Femur (tissue), 1 donor: ENCODE measurements around the gene MIEF2.
"Not testable (repeated sequence)": the region's sequence is repeated elsewhere in the genome, so short reads cannot be mapped to it uniquely, and the experiment has no call there.

ENCODE experiments used
- DNase-seq: peaks from one replicate; pipeline ENCODE4 v3.0.0-alpha.2; 2017

The MIEF2 gene

DNA sequence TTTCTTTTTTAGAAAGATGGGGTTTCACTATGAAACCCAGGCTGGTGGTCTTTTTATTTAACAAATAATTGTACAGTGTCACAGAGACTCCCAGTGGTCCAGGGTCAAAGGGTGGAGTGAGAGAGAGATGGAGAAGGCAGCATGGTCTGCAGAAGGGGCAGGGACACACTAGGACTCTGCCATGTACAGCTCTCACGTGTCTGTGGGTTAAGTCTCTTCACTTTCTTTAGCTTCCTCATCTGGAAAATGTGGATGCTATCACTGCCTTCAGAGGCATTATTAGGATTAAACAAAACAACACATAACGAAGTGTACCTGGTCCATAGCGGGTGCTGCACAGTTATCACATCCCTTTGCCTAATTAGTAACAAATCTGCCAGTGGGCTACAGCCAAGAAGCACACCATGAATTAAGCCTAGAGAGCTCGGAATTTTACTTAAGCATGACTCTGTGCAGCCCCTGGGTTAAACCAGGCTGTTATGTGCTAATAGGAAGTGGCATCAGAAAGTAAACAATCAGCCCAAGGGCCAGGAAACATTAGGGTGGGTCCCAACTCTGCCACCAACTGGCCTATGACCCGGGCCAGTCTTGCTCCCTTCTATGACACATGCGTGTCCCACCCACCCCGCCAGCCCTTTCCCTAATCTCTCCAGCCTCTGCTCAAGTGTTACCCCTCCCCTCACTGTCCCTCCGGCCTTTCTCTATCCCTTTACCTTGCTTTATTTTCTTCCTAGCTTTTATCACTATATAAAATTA is 40.4 kb downstream of the MIEF2 start:
- no peak for DNase-seq

GRCh38 chr17:18303206-18303605 is 42.7 kb downstream of the MIEF2 start:
- not testable (repeated sequence) for DNase-seq

GRCh38 chr17:18309202-18309601 is 48.7 kb downstream of the MIEF2 start:
- DNase-seq, result no peak

DNA sequence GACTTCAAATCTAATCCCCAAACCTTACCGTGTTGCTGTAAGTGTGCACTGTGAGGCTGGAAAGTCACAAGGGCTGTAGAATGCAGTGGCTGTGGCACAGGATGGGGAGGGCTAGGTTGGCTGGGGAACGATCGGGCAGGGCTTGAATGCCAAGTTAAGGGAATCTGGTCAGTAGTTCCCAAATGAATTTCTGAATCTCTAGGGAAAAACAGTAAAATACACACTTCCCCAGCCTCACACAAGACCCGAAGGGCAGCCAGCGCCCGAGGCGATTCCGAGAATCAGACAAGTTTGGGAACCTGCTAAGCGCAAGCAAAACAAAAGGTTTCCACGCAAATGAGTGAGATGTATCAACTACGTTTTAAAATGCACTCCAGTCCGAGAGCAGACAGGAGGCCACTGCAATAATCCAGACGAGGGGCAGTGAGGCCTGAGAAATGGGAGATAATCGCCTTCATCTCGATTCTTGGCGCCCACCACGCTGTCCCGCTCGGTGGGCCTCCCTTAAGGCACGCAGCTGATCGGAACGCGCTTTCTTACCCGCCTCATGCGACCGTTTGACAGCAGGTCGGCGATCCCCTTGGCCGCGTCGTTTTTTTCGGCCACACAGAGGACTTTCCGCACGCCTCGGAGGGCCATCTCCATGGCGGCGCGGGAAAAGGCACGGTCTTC is 53.7 kb downstream of the MIEF2 start:
- DNase-seq, result no peak

- DNase-seq, result peak; percentile 99
Measured at GRCh38 chr17:18314731-18315561, 54.5 kb downstream of the MIEF2 start, which contains the start of the genes SMCR8 and TOP3A. SMCR8 (plus strand) TSS chr17:18315293; CDS start chr17:18315790, 497 bp downstream. TOP3A (minus strand) TSS chr17:18314994; CDS start chr17:18314778, 216 bp downstream.

- DNase-seq, result no peak
Measured at GRCh38 chr17:18315562-18315922, 55.1 kb downstream of the MIEF2 start.

DNA sequence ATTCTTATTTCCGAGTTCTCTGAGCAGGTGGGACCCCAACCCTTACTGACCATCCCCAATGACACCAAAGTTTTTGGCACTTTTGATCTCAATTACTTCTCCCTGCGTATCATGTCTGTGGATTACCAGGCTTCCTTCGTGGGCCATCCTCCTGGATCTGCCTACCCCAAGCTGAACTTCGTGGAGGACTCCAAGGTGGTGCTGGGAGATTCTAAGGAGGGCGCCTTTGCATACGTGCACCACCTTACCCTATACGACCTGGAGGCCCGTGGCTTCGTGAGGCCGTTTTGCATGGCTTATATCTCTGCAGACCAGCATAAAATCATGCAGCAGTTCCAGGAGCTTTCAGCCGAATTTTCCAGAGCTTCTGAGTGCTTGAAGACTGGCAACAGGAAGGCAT is 55.5 kb downstream of the MIEF2 start:
- no peak for DNase-seq
